SU-DHL-6 (cell line): ENCODE results near the gene TBC1D22A.

Experiments used
- EZH2phosphoT487 ChIP-seq: fragments of 200-600 bp; sonication (generic), shearing (Covaris generic); conservative IDR thresholded peaks from 2 replicates; pipeline ENCODE4 v1.6.1; 2018; ENCODE audit warnings: mild to moderate bottlenecking, antibody characterized with exemption, low read length, moderate library complexity, mixed read lengths
- TF ChIP-seq, protein P1 (sequence below): fragments of 200-600 bp; sonication (generic); IDR thresholded peaks from one replicate; pipeline ENCODE4 v1.5.1; 2017; ENCODE audit warnings: antibody characterized with exemption, mild to moderate bottlenecking, low read length, moderate library complexity; ENCODE audit not compliant: insufficient read depth, poor library complexity, severe bottlenecking

DNA sequence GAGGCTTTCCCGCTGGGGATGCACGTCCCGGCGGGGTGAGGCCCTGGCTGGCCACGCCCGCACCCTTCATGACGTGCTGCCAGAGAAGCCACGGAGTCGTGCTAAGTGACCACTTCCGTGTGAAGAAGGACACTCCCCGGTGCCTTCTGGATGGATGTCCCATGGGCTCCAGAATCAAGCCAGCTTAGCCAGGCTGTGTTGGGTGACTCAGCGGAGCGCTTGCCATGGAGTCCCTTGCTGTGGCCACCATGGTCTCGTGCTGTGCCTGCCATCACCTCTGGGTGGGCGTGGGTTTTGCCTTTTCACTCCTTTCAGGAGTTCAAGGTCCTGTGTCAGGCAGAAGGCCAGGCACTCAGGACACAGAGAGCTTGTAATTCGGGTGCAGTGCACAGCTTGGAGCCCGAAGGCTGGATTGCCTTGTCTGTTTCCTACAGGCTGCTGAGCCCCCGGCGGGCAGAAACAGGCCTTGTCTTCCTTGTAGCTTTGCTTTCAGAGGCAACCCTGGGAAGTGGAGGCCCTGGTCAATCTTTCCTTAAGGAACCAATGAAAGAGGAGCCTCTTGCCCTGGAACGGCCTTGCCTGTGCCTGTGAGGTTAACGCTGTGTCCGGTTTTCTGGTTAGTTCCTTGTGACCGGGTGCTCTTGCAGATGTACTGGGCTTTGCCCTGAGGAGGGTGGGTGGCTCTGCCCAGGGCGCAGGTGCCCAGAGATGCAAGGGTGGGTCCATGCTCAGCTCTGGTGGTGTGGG is 268.6 kb downstream of the TBC1D22A start:
- TF ChIP-seq, protein P1, sequence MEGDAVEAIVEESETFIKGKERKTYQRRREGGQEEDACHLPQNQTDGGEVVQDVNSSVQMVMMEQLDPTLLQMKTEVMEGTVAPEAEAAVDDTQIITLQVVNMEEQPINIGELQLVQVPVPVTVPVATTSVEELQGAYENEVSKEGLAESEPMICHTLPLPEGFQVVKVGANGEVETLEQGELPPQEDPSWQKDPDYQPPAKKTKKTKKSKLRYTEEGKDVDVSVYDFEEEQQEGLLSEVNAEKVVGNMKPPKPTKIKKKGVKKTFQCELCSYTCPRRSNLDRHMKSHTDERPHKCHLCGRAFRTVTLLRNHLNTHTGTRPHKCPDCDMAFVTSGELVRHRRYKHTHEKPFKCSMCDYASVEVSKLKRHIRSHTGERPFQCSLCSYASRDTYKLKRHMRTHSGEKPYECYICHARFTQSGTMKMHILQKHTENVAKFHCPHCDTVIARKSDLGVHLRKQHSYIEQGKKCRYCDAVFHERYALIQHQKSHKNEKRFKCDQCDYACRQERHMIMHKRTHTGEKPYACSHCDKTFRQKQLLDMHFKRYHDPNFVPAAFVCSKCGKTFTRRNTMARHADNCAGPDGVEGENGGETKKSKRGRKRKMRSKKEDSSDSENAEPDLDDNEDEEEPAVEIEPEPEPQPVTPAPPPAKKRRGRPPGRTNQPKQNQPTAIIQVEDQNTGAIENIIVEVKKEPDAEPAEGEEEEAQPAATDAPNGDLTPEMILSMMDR: no peak
- TF ChIP-seq EZH2phosphoT487: no peak
